Measurements from ENCODE around the gene PRKAG2.

DNA sequence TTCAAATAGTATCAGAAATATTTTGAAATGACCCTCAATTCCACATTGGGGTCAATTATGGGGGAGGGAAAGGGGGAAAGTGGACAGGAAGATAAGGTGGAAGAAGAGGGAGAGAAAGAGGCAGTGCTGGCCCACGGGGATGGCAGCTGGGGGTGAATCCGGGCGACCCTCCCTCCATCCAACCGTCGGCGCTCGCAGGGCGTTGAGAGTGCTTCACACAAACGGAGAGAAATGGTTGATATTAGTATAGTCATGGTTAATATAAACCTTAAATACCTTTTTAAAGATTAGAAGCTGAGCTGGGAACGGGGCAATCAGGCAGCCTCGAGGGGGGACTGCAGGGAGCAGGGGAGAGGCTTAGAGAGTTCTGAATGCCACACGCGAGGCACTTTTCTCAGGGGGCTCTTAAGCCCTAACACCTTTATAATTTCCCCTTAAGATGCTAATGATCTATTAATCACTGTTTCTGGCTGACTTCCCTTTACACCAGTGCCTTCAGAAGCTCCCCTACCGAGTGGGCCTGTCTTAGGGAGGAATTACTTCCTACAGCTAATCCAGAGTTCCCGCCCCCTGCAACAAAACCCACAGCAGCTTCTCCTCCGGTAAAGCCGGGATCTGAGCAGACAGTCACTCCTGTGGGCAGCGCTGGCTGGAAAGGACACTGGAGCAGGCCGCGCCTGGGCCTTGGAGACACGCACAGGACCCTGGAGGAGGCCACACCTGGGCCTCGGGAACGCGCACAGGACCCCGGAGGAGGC is 39.5 kb downstream of the PRKAG2 start:
- TF ChIP-seq, protein P1, sequence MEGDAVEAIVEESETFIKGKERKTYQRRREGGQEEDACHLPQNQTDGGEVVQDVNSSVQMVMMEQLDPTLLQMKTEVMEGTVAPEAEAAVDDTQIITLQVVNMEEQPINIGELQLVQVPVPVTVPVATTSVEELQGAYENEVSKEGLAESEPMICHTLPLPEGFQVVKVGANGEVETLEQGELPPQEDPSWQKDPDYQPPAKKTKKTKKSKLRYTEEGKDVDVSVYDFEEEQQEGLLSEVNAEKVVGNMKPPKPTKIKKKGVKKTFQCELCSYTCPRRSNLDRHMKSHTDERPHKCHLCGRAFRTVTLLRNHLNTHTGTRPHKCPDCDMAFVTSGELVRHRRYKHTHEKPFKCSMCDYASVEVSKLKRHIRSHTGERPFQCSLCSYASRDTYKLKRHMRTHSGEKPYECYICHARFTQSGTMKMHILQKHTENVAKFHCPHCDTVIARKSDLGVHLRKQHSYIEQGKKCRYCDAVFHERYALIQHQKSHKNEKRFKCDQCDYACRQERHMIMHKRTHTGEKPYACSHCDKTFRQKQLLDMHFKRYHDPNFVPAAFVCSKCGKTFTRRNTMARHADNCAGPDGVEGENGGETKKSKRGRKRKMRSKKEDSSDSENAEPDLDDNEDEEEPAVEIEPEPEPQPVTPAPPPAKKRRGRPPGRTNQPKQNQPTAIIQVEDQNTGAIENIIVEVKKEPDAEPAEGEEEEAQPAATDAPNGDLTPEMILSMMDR (IDR thresholded peaks at IDR 0.05 in 8 of 11, conservative IDR thresholded peaks at IDR 0.05 in 3 of 11), result no peak
- no peak for TF ChIP-seq POLR2AphosphoS5 (IDR thresholded peaks at IDR 0.05)
